HG03025 (cell line): ENCODE measurements around the gene KCTD17.
"Not testable (repeated sequence)": the region's sequence is repeated elsewhere in the genome, so short reads cannot be mapped to it uniquely, and the experiment has no call there.

Experiments used
- ATAC-seq: cut with Tn5 transposase; IDR thresholded peaks from one replicate; pipeline ENCODE4 v1.9.1; 2021; ENCODE audit warnings: mild to moderate bottlenecking, moderate library complexity; ENCODE audit not compliant: unreplicated experiment, low FRiP score

KCTD17 gene

DNA sequence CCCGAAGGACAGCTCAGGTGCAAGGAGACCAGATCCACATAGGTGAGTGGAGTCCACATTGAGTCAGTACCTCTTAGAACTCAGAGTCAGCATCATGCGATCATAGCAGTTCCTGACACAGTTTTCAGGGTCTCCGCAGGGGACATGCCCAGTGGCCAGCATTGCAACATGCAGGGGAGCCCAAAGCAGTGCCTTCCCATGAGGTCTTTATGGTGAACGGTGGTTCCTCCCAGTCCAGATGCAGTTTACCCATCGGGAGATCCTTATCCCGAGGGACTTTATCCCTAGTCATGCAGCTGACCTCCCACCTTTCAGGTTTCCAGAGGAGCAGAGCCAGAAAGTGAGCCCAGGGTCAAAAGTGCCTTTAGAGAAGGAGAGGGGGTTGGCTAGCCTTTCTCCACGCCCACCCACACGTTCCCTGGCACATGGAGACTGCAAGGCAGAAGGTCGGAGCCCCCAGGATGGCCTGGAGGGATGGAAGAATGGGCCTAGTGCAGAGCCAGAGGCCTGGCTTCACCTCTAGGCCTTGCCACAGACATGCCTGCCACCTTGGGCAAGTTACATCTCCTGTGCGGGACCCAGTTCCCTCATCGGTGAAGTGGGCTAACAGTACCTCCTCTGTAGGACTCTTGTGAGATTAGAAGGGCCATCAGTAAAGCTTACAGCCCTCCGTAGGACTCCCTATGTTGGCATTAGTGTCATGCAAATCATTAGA, 6.4 kb downstream of the KCTD17 start:
- ATAC-seq, result no peak

DNA sequence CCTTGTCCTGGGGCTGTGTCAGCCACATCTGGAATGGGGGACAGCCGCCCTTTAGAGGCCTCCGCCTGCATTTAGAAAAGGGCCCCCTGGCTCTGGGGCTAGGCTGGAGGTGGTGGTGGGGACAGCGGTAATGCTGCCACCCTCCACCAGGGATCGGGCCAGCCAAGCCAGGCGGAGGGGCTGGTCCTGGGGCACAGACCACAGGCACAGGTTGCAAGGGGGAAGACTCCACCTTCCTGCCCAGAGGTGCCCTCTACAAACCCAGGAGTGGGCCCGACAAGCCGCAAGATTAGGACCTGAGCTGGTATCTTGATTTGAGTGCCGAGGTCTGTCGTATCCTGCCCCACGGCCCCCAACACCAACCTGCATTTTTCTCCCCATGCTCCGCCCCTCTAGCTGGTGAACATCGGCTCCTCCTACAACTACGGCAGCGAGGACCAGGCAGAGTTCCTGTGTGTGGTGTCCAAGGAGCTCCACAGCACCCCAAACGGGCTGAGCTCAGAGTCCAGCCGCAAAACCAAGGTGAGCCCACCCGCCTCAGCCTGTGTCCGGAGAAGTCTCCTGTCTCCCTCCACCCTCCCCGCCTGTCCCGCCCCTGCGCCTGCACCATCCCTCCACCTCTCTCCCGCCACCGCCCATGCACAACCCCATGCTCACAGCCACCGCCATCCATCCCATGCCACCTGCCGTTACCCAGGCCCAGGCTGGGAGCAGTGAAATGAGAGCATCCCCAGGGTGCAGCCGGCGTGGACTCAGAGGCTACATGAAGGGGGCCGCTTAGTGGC, 7.6 kb downstream of the KCTD17 start:
- ATAC-seq, result no peak

DNA sequence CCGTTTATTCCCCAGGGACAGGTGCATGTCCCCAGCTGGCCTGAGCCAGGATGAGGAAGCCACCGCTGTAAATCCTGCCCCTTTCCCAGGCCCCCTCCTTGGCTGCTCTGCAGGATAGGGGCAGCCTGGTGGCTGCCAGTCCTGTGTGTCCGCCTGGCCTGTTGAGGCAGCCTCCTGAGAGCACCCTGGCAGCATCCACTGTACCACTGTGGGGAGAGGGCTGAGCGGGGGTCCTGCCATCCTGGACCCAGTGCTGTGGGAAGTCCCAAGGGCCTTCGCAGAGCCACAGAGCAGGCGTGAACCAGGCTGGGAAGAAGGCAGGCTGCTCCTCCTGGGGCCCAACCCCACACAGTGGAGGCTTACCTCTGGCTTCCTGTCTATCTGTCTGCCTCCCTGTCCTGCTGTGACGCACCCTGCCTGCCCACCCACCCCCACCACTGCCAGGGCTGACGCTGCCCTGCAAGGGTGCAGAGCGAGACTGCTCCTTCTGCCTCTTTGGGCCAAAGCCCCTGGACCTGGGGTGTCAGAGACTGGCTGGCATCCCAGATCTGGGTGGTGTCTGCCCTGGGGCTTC, 8.4 kb downstream of the KCTD17 start:
- ATAC-seq, result no peak

DNA sequence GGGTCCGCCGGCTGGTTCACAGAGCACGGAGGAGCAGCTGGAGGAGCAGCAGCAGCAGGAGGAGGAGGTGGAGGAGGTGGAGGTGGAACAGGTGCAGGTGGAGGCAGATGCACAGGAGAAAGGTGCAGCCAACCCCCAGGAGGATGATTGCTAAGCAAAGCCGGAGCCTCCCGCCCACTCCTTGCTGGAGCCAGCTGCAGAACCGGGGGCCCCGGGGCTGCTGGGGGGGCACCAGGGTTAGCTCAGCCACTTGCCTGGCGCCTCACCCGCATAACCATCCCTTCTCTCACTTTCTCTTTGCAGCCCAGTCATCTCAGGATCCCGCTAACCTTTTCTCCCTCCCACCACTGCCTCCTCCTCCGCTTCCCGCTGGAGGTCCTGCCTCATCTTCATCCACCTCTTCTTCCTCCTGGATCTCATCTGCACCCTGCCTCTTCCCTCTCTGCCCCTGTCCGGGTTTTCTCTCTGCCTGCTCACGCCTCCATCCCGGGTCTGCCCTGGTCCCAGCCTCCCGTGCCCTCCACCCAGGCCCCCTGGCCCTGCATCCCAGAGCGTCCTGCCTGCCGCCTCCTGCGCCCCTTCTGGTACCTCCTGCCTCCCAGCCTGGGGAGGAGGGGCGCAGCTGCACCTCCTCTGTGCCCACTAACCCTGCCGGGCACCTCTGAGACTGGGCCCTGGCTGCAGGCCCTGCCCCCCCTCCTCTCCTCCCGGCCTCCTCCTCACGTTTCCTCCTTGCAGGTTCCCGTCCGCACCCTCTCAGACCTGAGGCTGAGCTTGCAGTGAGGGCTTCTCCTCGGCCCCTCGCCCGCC, 9.5 kb downstream of the KCTD17 start:
- no peak for ATAC-seq

DNA sequence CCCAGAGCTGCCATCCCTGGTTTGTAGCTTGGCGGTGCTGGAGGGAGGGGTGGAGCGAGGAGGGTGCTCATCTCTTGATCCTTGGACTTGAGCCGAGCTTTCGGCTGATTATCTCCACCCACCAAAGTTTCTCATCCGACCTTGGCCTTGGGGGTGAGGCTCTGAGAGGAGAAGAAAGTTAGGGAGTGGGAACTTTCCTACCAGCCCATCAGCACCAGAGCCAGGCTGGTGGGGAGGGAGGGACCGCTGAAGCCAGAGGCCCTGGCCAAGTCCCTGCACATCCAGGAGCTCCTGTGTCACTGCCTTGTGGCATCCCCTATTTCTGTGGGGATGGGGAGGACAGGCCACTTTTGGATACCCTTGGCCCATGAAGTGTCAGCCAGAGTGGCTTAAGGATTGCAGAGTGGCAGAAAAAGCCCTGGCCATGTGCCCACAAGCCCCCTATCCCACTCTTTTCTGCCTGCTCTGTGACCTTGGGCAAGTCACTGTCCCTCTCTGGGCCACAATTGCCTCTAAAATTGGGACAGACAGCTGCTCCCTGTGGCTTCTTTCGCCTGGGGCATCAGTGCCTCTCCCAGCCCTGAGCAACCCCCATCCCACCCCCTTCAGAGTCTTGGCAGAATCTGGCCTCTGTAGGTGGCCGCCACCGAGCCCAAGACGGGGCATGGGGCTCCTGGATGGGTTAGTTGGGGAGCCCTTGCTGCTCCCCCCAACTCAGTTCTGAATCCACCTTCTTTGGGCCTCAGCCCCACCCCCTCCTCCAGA, 10.3 kb downstream of the KCTD17 start:
- ATAC-seq, result no peak

DNA sequence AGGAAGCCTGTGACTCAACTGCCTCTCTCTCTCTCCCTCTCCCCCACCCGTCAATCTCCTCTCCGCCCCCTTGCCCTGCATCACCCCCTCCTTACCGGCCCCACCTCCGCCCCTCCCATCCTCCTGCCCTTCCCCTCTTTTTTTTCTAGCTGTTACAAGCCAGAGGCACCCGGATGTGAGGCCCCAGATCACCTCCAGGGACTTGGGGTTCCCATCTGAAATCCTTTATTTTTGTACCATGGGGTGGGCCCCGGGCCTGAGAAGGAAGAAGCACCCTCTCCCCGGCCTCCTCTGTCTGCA, 10.8 kb downstream of the KCTD17 start:
- ATAC-seq, result no peak

DNA sequence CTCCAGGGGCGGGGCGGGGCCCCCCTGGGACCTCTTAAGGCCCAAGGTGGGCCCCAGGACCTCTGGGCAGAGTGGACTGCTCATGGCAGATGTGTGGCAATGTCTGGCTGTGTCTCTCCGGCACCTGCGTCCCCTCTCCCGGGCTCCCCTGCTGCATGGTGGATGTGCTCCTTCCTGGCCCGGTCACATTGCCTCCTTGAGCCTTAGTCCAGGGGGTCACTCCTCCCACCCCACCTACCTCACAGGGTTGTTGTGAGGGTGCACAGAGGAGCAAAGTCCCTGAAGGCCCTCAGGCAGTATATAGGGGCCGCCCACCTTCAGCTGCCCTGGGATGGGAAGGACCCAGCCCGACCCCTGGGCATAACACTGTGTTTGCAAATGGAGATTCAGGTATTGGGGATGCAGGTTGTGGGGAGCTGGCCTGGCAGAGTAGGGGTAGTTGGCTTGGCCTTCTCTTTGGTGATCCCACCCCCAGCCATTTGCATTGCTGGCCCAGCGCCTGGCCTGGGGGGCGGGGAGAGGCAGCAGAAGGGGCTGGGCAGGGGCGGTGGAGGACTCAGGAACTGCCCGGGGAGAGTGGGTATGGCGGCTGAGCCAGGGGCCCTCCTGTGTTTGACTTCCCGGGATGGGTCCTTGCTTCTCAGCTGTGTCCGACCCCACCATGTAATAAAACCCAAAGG, 11.3 kb downstream of the KCTD17 start:
- ATAC-seq, result no peak

DNA sequence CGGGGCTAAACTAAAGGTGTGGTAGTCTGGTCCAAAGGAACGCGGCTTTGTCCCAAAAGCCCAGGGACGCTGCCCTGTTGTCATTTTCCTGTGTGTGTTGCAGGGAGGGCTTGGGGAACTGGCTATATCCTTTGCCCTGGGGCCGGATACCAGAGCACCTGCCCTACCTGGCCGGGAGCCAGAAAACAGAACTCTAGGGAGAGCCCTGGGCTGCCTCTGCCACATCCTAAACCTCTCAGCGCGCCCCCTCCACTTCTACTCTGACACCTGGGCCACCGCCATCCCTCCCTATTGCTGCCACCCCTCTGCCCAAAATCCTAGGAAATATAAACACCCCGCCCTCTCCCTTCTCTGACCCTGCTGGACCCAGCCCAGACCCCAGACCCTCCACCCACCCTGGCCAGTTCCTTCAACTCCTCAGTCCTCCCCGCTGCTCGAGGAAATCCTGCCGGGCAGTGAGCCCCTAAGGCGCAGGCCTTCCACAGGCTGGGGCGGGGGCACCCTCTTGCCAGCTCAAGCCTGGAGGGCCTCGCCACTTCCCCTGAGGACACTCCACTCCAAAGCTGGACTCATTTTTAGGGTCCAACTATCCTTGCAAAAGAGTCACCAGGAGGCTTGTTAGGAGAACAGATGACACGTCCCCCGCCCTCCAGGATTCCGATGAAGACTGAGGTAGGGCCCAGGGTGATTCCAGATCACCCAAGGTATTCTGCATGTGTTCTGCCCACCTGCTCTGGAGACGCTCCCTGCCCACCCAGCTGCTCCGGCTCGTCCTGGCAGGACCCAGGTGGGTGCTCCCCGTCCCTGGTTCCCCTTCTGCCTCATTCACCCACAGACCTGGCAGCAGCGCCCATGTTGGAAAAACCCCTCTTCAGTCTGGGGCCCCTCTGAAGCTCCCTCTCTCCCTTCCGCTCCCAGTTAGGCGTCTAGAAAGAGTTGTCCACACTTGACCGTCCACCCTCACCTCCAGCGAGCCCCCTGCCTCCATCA, 12.2 kb downstream of the KCTD17 start:
- no peak for ATAC-seq

DNA sequence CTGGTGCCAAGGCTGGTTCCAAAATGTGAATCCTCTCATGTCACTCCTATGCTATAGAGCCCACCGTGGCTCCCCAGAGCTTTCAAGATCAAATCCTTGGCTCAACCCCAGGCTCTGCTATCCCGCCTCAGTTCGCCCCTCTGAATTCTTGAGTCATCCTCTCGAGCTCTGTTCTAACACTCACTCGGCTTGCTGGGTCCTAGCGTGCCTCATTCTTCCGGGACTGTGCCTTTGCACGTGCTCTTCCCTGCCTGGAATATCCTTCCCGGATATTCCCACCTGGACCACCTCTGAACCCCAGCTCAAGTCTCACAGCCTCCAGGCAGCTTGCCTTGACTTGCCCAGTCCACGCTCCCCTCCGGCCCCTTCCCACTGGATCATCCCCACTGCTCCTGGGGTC, 13.0 kb downstream of the KCTD17 start:
- no peak for ATAC-seq

DNA sequence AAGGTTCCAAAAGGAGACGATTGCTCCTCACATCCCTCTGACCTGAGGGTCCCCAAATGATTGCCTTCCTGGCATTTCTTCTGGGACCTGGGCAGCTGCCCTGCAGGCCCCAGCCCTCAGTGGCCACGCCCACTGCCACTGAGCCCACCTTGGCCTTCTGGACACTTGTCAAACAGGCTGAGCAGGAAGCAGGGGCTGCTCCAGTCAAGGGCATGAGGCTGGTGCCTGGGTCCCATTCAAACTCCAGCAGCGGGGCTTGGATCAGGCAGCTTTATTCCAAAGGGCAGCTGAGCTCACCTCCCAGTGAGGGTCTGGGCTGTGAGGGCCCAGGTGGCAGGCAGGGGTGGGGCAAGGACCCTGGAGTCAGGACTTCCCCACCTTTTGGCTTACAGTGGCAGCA, 13.6 kb downstream of the KCTD17 start:
- no peak for ATAC-seq

DNA sequence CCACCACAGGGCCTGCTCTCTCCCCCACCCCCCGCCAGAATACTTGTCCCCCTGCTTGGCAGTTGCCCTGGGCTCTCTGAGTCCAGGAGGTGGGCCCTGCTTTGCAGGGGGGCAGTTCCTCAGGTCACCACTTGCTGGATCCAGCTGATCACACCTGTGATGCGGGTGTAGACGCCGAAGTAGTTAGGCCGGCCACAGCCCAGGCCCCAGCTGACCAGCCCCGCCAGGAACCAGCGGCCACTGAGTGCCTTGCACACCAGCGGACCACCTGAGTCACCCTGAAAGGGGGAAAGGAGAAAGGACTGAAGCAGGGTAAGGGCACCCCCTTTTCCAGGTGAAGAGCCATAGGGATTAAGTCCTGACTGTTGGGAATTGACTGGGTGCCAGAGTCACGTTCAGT, 14.4 kb downstream of the KCTD17 start:
- ATAC-seq, result no peak

DNA sequence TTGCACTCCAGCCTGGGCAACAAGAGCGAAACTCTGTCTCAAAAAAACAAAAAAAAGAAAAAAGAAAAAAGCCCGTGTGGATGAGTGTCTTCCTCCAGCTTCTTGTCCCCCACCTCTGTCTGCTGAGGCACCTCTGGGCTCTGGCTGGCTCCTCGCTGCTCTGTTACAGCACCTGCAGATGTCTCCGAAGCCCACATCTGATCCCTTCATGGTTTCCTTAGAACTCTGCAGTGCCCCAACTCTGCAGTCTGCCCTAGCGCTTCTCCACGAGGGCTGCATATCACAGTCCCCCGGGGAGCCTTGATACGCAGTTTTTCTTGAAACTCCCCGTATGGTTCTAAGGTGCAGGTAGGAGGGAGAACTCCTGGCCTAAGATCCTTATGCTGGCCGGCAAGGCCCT, 15.9 kb downstream of the KCTD17 start:
- no peak for ATAC-seq

DNA sequence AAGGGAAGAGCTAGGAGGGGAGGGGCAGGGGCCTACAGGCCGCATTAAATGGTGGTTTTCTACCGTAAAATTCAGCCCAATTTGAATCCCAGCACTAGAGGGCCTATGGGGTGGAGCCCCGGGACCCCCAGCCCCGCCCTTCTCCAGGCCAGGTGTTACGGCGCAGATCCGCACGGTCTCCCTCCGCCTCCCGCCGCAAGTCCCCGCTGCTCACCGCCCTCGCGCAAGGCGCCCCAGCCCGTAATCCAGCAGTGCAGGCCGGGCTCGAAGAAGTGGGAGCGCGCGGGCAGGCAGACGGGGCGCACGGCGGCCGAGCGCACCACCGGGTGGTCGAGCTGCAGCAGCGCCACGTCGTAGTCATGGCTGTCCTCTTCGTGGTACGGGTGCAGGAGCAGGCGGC, 17.3 kb downstream of the KCTD17 start:
- no peak for ATAC-seq

DNA sequence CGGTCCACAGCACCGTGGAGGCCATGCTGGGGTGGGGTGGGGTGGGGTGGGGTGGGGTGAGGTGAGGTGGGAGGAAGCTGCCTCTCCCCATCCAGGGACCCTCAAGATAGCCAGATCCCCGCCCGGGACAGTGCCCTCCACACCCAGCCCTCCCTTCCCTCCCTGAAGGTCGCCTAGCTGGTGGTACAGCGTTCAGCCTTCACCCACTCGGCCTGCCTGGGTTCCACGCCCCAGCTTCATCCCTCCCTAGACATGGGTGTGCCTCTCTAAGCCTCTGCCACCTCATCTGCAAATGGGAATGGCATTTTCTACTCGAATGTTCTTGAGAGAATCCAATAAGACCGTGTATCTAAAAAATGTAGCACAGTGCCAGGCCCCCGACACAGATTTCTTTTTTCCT, 17.8 kb downstream of the KCTD17 start:
- ATAC-seq, result no peak

DNA sequence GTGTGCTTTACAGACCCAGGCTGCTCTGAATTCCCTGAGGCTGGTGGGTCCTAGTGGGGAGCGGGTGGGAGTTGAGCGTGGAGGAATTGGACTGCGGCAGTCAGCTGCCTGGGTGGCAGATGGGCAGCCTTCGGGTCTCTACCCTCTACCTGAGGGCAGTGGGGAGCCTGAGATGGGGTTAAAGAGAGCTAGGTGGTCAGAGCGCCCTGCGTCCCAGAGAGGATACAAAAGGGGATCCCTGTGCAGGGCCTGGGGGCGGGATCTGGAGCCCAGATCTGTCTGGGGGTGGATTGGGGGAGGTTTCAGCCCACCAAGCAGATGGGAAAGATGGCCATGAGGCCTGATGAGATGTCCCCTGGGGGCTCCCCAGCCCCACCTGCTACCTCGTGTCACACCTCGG, 18.2 kb downstream of the KCTD17 start:
- ATAC-seq, result no peak

DNA sequence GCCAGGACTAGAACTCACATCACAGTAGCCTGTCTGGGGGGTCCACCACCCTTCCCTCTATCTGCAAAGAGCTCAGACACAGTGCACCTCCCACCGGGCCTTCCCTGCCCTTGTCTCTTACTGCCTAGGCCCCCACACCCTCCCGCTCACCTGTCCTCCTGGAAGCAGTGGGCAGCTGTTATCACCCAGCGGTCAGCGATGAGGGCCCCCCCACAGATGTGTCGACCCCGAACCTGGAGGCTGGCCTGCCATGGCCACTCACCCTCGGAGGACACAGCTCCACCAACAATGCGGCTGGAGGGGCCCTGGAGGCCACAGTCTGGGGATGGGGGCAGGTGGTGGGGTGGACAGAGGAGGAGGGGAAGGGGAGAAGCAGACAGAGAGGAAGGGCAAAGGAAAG, 18.8 kb downstream of the KCTD17 start:
- no peak for ATAC-seq

DNA sequence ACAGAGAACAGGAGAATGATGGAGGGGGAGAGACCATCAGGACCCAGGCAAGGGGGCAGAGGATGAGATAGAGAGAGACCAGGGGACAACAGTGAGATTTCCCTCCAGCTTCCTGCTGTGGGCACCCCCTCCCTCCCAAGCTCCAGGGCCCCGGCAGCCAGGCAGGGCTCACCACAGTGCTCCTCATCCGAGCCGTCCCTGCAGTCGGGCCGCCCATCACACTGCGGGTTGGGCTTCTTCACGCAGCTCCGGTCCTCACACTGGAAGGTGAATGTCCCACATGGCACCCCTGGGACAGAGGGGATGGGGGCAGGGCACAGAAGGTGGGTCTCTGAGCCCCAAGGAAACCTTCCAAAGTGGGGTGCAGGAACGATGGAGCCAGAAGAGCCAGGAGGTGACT, 19.2 kb downstream of the KCTD17 start:
- ATAC-seq, result no peak

DNA sequence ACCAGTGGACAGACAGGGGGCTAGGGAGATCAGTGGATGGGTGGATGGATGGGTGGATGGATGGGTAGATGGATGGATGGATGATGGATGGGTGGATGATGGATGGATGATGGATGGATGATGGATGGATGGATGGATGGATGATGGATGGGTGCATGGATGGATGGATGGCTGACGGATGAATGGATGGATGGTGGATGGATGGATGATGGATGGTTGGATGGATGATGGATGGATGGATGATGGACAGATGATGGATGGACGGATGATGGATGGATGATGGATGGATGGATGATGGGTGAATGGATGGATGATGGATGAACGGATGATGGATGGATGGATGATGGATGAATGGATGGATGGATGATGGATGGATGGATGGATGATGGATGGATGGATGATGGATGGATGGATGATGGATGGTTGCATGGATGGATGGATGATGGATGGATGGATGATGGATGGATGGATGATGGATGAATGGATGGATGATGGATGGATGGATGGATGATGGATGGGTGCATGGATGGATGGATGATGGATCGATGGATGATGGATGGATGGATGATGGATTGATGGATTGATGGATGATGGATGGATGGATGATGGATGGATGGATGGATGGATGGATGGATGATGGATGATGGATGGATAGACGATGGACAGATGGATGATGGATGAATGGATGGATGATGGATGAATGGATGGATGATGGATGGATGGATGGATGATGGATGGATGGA, 20.5 kb downstream of the KCTD17 start:
- ATAC-seq, result not testable (repeated sequence)
